ENCODE measurements around the gene MYBPC3.

- TF ChIP-seq POLR2AphosphoS5 (IDR thresholded peaks at IDR 0.05), result no peak
- no peak for TF ChIP-seq CTCF (IDR thresholded peaks at IDR 0.05)
- TF ChIP-seq POLR2A (IDR thresholded peaks at IDR 0.05), result no peak
Observed at GRCh38 chr11:47398551-47398950, 46.0 kb upstream of the MYBPC3 start.
